MM.1S (cell line): ENCODE results near the gene HNRNPLL.

ENCODE experiments used
- DNase-seq: peaks from one replicate; pipeline ENCODE4 v3.0.0-alpha.2; 2015
- H2AFZ ChIP-seq: fragments of 300-600 bp; sonication (generic); 2 replicates; pipeline ENCODE4 v1.6.0; 2016; ENCODE audit warnings: antibody characterized with exemption, low read length
- H3F3A ChIP-seq: fragments of 300-600 bp; sonication (generic); 2 replicates; pipeline ENCODE4 v1.6.1; 2016; ENCODE audit warnings: mild to moderate bottlenecking, antibody characterized with exemption, low read length, moderate library complexity, mixed read lengths; ENCODE audit not compliant: insufficient read depth
- H3K27ac ChIP-seq: fragments of 300-600 bp; sonication (generic); 2 replicates; pipeline ENCODE4 v1.5.1; 2016; ENCODE audit warnings: mild to moderate bottlenecking, low read length
- H3K27me3 ChIP-seq: fragments of 300-600 bp; sonication (generic); replicated peaks from 2 replicates; pipeline ENCODE4 v1.6.0; 2016; ENCODE audit warnings: low read length; ENCODE audit not compliant: insufficient read depth
- H3K36me3 ChIP-seq: fragments of 300-600 bp; sonication (generic); replicated peaks from 2 replicates; pipeline ENCODE4 v1.6.1; 2016; ENCODE audit warnings: mild to moderate bottlenecking, low read length, mixed read lengths; ENCODE audit not compliant: insufficient read depth
- H3K4me1 ChIP-seq: fragments of 300-600 bp; sonication (generic); 2 replicates; pipeline ENCODE4 v1.6.1; 2016; ENCODE audit warnings: low read length, mixed read lengths
- H3K4me2 ChIP-seq: fragments of 300-600 bp; sonication (generic); 2 replicates; pipeline ENCODE4 v1.6.0; 2016; ENCODE audit warnings: low read depth, low read length
- H3K4me3 ChIP-seq: fragments of 300-600 bp; sonication (generic); 2 replicates; pipeline ENCODE4 v1.5.1; 2016; ENCODE audit warnings: low read length, mixed read lengths
- H3K79me2 ChIP-seq: fragments of 300-600 bp; sonication (generic); 2 replicates; pipeline ENCODE4 v1.6.1; 2016; ENCODE audit warnings: mixed run types, low read length, mixed read lengths
- H3K9ac ChIP-seq: fragments of 300-600 bp; sonication (generic); 2 replicates; pipeline ENCODE4 v1.6.1; 2016; ENCODE audit warnings: low read length, mixed read lengths
- H3K9me2 ChIP-seq: fragments of 300-600 bp; sonication (generic); replicated peaks from 2 replicates; pipeline ENCODE4 v1.6.1; 2016; ENCODE audit warnings: mild to moderate bottlenecking, low read length, mixed read lengths; ENCODE audit not compliant: insufficient read depth
- H3K9me3 ChIP-seq: fragments of 300-600 bp; sonication (generic); replicated peaks from 2 replicates; pipeline ENCODE4 v1.6.1; 2016; ENCODE audit warnings: mild to moderate bottlenecking, low read length, mixed read lengths; ENCODE audit not compliant: insufficient read depth
- H4K20me1 ChIP-seq: fragments of 300-600 bp; sonication (generic); 2 replicates; pipeline ENCODE4 v1.6.1; 2016; ENCODE audit warnings: mild to moderate bottlenecking, low read length, moderate library complexity, mixed read lengths; ENCODE audit not compliant: insufficient read depth
- CTCF ChIP-seq: fragments of 300-600 bp; sonication (generic); IDR thresholded peaks from 2 replicates; pipeline ENCODE4 v1.5.1; 2016; ENCODE audit warnings: antibody characterized with exemption, low read length, mixed read lengths
- EZH2 ChIP-seq: fragments of 300-600 bp; sonication (generic); optimal IDR thresholded peaks from 2 replicates; pipeline ENCODE3; 2017; ENCODE audit warnings: low read depth, mild to moderate bottlenecking, antibody characterized with exemption, low read length, mixed read lengths
- EZH2phosphoT487 ChIP-seq: fragments of 300-600 bp; sonication (generic); IDR thresholded peaks from 2 replicates; pipeline ENCODE4 v1.6.1; 2018; ENCODE audit warnings: antibody characterized with exemption, low read length

The HNRNPLL gene

GRCh38 chr2:38514603-38515154, 88.0 kb downstream of the HNRNPLL start:
- H3K9ac ChIP-seq = no peak overlapping the region
- no peak overlapping the region for H3K4me3 ChIP-seq
- no peak overlapping the region for H3K4me2 ChIP-seq
- H3K4me1 ChIP-seq = no peaks in the 10 kb centered on the region
- H3F3A ChIP-seq = no peaks in the 10 kb centered on the region
- no peak for TF ChIP-seq EZH2
- no peak for TF ChIP-seq EZH2phosphoT487
- TF ChIP-seq CTCF = no peak
- no peaks in the 10 kb centered on the region for H3K27me3 ChIP-seq
- no peaks in the 10 kb centered on the region for H4K20me1 ChIP-seq
- DNase-seq = no peak
- no peaks in the 10 kb centered on the region for H3K9me3 ChIP-seq
- H3K36me3 ChIP-seq = no peaks in the 10 kb centered on the region
- H3K9me2 ChIP-seq = no peaks in the 10 kb centered on the region
- no peak overlapping the region for H3K27ac ChIP-seq
- no peak overlapping the region for H2AFZ ChIP-seq
- no peaks in the 10 kb centered on the region for H3K79me2 ChIP-seq

GRCh38 chr2:38512211-38512610, 90.5 kb downstream of the HNRNPLL start:
- no peak overlapping the region for H3K27ac ChIP-seq
- no peak overlapping the region for H3K4me2 ChIP-seq
- H3K4me3 ChIP-seq = no peak overlapping the region
- DNase-seq = no peak
- H3K4me1 ChIP-seq = no peaks in the 10 kb centered on the region
- H3K9me2 ChIP-seq = no peaks in the 10 kb centered on the region
- H3K79me2 ChIP-seq = no peaks in the 10 kb centered on the region
- H3F3A ChIP-seq = no peaks in the 10 kb centered on the region
- no peaks in the 10 kb centered on the region for H4K20me1 ChIP-seq
- no peaks in the 10 kb centered on the region for H3K27me3 ChIP-seq
- TF ChIP-seq EZH2phosphoT487 (no peak), EZH2 (no peak), CTCF (no peak)
- H3K36me3 ChIP-seq = no peaks in the 10 kb centered on the region
- H3K9ac ChIP-seq = no peak overlapping the region
- no peak overlapping the region for H2AFZ ChIP-seq
- H3K9me3 ChIP-seq = no peaks in the 10 kb centered on the region
